ENCODE data around the gene ZNF579.

The ZNF579 gene

DNA sequence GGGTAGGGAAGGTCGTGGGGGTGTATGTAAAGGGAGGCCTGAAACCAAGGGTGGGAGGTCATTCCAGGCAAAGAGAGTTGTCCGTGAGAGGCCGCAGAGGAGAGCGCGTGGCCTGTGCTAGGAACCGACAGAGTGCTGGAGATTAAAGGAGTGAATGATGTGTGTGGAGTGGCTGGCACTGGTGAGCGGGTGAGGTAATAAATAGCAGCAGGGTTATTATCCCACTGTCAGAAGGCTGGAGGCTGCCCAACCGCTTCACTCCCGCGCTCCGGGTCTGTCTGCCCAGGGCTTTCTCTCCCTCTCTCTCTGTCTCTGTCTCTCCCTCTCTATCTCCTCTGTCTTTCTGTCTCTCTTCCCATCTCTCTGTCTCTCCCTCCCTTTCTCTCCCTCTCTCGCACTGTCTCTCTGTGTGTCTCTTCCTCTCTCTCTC is 17.4 kb downstream of the ZNF579 start:
- DNase-seq = no peak

DNA sequence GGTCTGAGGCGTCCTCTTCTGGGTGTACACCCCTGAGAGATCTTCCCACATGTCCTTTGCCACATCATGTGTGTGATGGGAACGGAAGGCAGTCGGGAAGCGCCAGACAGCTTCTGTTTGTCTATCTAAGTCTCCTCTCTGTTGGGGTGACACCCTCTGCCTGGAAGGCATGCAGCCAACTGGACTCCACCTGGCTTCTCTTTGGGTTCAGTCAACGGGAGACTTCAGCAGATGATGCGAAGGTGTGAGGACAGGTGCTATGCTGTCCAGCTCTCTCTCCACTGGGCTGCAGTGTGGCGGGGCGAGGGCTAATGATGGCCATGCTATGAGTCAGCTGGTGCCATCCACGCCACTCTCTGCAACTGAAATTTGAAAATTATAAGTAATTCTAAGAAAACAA is 21.0 kb downstream of the ZNF579 start:
- DNase-seq = no peak

DNA sequence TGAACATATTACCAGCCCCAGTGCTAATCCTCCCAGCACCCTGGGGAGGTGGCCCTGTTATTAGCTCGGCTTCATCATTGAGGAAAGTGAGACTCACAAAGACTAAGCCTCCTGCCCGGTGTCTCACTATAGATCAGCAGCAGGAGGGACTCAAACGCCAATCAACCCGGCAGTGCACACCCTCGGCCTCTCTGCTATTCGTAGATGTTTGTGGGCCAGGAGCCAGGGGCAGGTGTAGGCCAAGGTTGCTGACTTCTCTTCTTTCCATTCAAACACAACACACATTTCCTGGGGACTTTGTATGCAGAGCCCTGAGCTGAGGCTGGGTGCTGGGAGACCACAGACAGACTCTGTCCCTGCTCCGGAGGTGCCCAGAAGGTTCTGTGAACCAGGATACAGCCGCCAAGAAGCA is 25.9 kb downstream of the ZNF579 start:
- DNase-seq = no peak

DNA sequence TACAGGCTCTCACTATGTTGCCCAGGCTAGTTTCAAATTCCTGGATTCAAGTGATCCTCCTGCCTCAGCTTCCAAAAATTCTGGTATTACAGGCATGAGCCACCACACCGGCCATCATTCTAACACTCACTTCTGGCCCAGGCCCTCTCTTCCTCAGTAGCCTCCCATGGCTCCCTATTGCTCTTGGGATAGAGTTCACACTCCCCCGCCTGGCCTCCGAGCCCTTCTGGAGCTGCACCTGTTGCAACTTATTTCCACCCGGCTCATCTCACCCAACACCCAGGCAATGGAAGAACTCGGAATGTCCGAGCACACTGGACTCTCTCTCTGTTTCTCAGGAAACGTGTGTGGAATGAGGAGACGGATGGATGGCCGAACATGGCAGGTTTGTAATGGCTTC is 26.3 kb downstream of the ZNF579 start:
- DNase-seq = no peak

DNA sequence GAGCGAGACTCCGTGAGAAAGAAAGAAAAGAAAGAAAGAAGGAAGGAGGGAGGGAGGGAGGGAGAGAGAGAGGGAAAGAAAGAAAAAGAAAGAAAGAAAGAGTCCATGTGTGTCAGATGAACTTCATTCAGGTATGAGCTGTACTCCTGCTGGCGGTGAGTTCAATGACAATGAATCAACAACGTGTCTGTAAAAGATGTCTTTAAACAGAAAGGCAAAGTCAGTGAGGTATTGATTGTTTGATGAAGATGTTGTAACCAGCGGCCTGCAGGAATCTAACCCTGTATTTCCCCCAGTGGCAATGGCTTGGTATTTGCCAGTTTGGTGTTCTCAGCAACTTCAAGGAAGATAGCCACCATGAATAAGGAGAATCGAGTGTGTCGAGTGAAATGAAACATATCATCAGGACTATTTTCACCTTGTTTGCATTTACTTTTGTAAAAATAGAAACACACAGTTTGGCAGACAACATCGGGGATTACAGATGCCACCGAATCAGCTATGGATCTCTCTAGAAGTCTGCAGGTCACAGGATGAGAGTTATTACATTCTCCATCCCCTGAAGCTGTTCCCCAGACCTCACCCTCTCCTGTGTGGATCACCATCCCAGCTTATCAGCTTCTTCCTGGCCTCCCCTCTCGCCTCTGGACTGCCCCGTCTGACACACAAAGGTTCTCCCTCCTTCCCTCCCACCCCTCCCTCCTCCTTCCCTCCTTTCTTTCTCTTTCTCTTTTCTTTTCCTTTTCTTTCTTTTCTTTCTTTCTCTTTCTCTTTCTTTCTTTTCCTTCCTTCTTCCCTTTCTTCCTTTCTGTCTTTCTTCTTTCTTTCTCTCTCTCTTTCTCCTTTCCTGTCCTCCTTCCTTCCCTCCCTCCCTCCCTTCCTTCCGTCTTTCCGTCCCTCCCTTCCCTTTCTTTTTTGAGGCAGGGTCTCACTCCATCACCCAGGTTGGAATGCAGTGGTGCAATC is 27.1 kb downstream of the ZNF579 start:
- no peak for DNase-seq

DNA sequence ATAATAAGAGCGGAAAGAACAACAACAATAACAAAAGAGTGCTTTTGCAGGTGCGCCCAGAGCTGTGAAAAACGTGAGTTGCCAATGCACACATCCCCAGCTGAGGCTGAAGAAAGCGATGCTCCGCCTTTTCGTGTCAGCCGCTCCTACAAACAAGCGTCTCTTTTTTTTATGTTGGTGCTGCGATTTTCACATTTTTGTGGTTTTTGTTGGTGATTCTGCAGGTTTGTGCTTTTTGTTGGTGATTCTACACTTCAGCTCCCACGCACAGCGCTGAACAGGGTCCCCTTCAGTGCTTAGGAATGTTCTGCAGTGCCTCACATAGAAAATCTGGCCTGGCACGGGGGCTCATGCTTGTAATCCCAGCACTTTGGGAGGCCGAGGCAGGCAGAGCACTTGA is 28.0 kb downstream of the ZNF579 start:
- DNase-seq = no peak

DNA sequence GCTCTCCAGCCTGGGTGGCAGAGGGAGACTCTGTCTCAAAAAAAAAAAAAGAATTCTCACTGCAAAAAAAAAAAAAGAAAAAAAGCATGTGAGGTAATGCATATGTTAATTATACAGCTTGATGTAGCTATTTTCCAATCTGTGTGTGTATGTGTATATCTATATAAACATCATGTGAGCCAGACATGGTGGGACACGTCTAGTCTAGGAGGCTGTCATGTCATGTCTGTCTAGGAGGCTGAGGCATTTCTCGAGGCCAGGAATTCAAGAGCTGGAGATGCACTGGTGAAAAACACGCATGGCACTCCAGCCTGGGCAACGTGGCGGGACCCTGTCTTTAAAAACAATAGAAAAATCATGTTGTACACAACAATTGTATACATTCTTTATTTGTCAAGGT is 28.4 kb downstream of the ZNF579 start:
- no peak for DNase-seq

DNA sequence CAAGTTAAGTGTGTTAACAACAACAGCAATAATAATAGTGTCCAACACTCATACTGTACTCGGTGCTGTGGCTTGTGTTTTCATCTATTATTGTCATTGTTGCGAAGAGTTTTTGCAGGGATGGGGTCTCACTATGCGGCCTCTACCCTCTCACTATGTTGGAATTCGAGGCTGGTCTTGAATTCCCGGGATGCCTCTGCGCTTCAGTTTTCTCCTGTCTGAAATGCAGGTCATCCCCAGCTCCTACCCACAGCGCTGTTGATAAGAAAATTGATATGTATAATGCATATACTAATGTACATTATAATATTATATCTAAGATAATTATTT is 30.4 kb downstream of the ZNF579 start:
- DNase-seq = no peak

DNA sequence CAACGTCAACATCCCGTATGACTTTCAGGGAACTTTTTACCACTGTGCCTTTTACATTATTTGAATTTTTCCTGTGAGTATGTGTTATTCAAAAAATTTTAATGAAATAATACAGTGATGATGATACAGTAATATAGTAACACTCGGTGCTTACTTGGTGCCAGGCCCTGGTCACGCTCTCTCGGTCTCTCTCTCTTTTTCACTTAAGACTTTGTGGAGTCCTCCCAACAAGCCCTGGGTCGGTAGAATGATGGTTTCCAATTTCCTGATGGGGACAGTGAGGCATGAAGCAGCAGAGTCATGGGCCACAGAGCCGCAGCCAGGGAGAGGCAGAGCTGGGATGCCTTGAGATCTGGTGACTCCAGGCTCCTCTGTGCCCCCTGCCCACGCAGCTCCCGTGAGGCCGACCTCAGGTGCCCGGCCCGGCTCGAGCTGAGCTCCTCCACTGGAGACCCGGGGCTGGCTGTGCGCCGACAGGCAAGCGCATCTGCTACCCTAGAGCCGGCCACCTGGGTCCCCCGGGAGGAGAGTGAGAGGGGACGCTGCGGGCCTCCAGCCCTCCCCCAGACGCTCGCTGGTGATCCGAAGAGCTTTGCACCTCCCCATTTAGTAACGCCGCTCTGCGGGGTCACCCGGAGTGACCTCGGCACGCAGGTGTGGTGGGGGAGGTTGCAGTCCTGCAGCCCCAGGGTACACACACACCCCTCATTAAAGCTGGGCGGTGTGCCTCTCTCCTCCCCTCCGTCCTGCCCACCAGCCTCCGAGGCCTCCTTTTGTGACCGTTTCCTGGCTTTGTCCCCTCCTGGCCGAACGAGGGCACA is 30.9 kb downstream of the ZNF579 start:
- DNase-seq = peak in 1 of 3 donors; percentile 53

DNA sequence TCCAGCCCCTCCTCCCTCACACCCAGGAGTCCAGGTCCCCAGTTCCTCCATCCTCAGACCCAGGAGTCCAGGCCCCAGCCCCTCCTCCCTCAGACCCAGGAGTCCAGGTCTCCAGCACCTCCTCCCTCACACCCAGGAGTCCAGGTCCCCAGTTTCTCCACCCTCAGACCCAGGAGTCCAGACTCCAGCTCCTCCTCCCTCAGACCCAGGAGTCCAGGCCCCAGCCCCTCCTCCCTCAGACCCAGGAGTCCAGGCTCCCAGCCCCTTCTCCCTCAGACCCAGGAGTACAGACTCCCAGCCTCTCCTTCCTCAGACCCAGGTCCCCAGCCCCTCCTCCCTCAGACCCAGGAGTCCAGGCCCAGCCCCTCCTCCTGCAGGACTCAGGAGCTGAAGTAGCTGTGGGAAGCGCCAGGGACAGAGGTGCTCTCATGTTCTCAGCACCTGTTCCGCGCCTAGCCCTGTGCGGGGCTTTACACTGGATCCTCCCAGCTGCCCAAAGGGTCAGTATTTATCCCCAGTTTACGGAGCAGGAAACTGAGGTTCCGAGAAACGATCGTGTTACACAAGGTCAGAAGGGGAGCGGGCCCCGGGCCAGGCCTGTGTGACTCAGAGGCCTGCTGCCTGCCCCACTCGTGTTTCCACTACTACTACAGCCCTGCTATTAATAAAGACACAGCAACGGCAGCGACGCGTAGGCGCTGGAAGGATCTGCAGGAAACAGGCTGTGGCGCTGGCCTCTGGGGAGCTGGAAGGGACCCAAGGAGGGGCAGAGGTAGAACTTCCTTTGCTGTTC is 33.6 kb downstream of the ZNF579 start:
- DNase-seq = peak; percentile 83 to 90 (median 90)

DNA sequence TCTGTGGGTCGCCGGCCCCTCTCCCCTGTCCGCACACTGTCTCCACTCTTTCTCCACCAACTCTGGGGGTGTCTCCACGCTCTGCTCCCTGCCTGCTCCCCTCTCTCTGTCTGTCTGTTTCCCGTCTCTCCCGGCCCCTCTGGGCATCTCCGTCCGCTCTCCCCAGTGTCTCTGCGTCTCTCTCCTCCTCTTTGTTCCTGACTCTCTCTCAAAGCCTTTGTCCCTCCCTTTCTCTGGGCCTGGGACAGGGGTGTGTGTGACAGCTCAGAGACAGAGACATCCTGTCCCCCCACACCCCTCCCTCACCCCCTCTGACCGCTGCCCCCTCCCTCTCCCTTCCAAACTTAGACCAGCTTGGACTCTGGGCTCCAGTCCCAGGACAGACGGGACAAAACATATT is 34.6 kb downstream of the ZNF579 start:
- DNase-seq = no peak

DNA sequence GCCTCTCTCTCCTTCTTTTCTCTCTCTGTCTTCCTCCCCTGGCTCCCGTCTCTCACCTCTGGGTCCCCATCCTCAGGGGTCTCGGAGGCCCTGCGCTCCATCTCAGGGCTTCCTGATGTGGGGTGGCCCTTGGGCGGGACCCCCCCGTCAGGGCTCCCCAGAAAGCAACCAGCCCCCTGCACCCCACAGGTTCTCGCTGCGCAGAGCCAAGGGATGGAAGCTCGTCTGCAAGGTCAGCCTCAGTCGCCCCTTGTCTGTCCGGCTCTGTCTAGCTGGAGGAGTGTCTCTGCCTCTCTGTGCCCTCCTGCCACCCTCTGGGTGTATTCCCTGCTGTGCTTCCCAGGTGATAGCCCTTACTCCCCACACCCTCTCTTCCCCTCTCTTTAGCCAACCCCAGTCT is 35.2 kb downstream of the ZNF579 start, which contains the start of gene SBK3:
SBK3 (minus strand) TSS at position 101 of the 400 bp plus-strand sequence; CDS start at position 101, 0 bp downstream.
- no peak for DNase-seq

DNA sequence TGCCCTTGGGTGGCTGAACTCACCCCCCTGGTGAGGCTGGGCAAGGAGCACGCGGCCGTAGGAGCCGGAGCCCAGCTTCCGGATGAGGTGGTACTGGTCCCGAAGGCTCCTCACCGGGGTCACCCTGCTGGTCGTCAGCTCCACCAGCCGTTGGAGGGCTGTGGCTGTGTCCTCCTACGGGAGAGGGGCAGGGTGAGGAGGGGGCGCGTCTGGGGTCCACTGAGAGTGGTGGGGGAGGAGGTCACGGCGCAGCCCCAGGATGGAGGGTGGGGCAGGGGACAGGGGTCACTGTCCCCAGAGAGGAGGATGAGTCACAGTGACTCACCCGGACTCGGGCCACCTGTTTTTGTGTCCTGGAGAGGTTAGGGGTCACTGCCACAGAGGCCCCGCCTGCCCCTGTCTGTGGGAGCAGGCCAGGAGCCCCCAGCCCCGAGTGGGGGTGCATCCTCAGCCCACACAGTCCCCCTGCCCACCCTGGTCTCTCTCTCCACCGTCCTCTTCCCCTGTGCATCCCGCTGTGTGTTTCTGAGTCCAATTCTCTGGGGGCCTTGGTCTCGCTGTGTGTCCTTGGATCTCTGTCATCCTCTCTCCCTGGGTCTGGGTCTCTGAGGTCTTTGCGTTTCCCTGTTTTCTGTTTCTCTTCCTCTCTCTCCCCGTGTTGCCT is 35.7 kb downstream of the ZNF579 start:
- no peak for DNase-seq

DNA sequence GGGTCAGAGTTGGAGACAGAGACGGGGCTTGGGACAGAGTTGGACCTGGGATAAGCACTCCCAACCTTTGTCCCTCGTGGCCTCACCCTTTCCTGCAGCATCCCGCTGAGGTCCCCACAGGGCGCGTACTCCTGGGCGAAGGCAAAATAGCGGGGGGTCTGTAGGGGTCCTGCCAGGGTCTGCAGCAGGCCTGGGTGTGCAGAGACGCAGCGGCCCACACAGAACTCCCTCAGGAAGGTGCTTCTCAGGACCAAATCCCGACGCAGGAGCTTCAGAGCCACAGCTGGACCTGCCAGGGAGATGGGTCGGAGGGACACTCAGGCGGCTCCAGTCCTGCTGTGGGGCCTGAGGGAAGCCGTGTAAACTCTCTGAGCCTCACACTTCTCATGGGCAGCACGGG is 36.6 kb downstream of the ZNF579 start:
- no peak for DNase-seq

DNA sequence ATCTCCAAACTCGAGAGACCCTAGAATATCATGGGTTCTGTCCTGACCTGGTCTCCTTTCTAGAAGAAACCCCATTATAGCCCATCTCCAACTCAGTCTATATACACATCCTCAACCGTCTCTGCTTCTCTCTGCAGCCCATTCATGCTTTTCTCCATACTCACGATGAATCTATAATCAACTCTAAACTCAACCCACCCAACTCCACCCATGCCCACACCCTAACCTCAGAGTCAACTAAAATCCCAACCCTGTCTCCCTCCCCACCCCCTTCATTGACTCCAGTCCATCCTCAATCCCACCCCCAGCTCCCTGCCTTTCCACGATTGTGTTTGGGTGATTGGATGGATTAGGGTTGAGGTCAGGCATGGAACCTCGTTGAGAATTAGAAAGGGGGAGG is 37.1 kb downstream of the ZNF579 start:
- no peak for DNase-seq

DNA sequence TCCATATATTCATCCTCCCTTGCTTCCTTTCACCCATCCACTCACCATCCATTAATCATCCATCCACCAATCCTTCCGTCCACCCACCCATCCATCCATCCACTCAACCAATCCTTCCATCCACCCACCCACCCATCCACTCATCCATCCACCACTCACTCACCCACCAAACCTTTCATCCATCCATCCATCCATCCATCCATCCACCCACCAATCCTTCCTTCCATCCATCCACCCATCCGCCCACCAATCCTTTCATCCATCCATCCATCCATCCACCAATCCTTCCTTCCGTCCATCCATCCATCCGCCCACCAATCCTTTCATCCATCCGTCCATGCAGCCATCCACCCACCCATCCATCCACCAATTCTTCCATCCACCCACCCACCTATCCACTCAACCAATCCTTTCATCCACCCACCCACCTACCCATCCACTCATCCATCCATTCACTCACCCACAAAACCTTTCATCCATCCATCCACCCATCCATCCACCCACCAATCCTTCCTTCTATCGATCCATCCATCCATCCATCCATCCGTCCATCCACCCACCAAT is 38.3 kb downstream of the ZNF579 start:
- DNase-seq = no peak

DNA sequence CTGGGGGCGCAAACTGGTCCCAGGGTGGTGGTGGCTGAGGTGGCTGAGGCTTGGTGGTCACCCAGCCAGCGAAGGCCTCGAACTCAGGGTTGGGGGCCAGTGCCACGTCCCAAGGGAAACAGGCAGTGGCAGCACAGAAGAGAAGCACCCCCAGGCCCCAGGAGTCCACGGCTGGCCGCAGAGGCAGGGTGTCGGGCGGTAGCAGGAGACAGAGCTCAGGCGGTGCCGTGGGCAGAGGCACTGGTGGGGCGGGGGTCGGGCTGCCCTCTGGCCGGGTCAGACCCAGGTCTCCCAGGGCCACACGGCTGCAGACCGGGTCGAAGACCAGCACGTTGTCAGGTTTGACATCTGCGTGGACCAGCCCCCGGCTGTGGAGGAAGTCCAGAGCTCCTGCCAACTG is 39.6 kb downstream of the ZNF579 start:
- DNase-seq = no peak

DNA sequence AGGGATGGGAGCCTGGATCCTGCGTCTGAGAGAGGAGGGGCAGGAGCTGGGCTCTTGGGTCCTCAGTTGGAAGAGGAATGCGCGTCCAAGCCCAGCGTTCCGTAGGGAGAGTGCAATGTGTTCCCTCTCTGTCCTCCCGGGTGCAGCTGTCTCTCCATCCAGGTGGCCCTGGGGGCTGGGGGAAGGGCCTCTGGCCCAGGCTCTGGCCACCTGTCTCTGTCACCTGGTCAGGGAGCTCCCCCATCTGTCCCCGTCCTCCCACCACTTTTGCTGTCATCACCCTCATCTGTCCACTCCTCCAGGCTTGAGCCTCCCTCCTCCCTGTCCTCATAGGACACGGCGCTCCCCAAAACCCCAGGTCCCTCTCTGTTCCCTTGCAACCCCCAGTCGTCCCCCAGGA is 40.0 kb downstream of the ZNF579 start:
- no peak for DNase-seq

DNA sequence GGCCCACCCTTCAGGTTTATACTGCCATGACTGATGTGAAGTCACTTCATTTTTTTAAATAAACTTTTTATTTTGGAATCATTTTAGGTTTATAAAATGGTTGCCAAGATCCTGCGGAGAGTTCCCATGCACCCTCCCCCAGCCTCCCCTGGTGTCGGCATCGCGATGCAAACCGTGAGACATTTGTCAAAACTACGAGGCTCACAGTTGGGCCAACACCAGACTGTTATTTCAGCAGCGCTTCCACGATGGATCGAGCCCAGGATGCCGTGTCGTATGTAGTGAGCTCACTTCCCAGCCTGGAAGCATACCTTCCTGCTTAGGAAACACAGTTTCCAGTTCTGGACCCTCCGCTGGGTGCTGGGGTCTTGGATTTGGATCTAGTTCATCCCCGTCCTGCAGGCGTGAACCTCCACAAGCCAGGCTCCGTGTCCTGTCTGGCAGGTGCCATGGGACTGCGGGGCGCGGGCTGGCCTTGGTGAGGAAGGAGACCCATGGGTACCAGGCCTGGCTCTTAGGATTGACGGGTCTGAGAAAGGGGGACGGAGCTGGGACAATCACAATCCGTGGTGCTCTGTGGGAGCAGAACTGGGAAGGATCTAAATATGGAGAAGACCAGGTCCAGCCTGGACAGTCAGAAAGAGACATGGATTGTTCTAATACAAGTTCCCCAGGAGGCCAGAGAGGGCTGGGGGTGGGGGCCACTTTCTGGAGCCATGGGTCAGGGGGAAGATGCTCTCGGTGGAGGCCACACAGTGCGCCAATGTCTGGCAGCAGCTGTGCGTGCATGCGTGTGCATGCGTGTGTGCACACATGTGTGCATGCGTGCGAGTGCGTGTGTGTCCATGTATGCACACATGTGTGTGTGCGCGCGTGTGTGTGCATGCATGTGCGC is 41.3 kb downstream of the ZNF579 start:
- no peak for DNase-seq

DNA sequence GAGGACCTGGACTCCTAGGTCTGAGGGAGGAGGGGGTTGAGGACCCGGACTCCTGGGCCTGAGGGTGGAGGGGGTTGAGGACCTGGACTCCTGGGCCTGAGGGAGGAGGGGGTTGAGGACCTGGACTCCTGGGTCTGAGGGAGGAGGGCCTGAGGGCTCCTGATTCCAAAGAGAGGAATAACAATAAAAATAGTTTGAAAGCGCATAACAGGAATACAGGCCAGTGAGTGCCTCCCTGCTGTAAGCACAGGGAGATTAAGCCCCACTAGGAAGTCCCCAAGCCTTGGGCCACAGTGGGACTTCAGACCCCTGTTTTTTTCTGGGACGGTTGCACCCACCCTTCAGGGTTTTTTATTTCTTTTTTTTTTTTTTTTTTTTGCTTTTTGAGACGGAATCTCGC is 42.5 kb downstream of the ZNF579 start:
- no peak for DNase-seq

DNA sequence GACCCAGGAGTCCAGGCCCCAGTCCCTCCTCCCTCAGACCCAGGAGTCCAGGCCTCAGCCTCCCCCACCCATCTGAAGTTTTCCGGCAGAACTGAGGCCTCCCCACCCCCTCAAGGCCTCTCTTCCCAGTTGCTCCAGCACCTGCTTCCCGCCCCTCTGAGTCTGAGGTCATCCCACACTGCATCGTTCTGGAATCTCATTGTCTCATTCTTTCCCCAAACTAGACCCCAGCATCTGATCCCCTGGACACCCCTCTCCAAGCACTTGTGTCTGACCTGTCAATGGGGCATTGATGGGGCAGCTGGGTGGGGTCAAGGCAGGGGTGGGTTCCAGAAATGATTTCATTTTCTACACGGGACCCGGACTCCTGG is 42.9 kb downstream of the ZNF579 start:
- no peak for DNase-seq
